Right kidney (tissue), 1 donor: ENCODE results near the gene TNFSF13B.
"Not testable (repeated sequence)": the region's sequence is repeated elsewhere in the genome, so short reads cannot be mapped to it uniquely, and the experiment has no call there.

Source experiments
- DNase-seq: peaks from one replicate; pipeline ENCODE4 v3.0.0-alpha.2; 2016

The TNFSF13B gene

DNA sequence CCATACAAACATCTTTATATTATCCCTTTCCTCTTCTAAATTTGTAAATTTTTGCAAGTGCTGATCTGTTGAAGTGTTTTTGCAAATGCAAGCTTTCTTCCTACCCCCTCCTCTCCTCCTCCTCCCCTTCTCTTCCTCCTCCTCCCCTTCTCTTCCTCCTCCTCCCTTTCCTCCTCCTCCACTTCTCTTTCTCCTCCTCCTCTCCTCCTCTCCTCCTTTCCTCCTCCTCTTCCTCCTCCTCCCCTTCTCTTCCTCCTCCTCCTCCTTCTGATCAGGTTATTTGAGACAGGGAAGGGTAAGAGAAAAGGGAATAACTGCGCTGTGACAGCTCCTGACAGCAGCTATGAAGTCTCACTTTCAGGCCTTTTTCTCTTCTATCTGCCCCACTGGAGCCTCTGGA, 8.9 kb downstream of the TNFSF13B start:
- no peak for DNase-seq

DNA sequence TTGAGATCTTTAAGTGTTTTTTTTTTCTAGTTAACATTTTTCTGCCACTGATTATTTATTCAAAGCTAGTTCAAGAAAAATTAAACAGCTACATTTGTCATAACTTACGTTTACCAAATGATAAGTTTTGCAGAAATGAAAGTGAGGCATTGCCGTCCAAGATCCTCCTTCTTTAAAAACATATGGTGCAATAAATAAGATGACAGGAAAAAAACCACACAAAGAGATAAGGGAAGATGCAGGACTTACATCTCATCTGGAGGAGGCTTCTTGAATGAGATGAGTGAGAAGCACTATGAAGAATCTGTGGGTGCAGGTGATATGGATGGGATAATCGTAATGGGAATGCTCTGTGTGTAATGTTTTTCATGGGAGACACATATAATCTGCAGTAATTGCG, 12.4 kb downstream of the TNFSF13B start:
- DNase-seq = no peak

DNA sequence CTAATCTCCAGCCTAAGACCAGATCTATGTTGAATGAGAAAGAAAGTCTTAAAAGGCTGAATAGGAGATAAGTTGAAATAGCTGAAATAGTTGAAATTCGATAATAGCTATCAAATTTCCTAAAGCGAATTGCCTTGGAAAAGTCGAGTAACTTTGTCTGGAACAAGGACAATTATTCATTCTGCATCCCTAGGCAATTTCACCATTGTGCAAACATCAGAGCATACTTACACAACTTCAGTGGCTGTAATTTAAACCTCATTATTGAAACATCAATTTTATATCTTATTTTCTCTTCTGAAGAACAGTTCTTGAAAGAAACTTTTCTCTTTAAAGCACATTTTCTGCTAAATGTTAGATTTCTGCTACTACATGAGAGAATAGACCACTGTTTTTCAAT, 13.6 kb downstream of the TNFSF13B start:
- no peak for DNase-seq

DNA sequence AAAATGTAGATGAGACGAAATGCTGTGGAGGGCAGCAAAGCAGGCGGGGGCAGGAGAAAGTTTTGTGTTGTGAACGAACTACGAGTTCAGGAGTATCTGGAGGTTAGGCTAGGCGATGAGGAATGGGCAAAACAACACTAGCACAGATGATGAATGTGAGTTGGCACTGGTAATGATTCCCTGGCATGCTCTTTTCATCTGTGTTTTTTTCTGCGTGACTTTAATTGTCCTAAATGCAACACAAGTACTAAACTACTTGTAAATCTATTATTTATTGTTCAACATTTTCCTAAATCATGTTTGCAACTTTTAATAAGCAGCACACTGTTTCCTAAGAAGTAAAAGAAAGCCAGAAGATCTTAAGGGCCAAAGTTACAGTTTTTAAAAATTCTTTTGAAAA, 19.2 kb downstream of the TNFSF13B start:
- no peak for DNase-seq

DNA sequence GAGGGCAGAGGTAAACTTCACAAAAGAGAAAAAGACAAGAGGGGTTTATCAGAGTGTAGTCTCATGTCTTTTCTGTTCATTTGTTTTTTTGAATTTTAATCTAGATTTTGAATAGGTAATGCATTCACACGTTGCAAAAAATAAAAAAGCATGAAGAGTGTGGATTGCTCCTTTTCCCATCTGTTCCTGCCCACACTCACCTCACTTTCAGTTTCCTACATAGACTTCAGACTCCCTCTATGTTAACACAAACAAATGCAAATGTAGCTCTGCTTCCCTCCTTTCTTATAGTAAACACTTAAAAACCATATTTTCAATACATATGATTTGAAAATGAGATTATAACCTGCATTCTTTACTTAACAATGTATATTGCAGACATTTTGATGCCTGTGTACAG, 20.3 kb downstream of the TNFSF13B start:
- no peak for DNase-seq

DNA sequence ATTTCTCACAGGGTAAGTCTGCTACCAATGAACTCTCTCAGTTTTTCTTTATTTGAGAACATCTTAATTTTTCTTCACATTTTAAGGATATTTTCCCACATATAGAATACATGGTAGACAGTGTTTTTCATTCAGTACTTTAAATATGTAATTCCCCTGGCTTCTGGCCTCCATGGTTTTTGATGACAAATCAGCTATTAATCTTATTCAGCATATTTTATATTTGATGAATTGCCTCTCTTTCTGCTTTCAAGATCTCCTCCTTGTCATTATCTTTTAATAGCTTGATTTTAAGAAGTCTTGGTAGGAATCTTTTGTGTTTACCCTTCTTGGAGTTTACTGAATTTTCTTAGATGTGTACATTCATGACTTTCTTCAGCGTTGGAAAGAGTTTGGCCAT, 27.6 kb downstream of the TNFSF13B start:
- DNase-seq = no peak

DNA sequence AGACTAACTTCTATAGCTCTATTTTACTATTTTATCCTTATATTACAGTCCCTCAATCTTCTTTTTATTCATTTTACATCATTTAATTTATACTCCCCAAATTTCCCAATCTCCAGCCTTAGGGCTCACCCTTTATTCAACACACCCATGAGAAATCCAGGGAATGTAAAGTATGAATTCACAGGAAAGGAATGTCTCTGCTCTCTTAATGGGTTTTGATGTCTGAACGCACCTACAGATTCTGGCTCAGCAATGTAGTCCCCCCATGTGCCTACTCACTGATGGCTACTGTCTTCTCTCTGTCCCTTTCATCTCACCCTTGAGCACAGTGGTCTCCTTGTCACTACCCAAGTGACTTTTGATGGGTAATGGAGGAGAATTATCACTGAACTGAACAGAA, 32.8 kb downstream of the TNFSF13B start:
- no peak for DNase-seq

DNA sequence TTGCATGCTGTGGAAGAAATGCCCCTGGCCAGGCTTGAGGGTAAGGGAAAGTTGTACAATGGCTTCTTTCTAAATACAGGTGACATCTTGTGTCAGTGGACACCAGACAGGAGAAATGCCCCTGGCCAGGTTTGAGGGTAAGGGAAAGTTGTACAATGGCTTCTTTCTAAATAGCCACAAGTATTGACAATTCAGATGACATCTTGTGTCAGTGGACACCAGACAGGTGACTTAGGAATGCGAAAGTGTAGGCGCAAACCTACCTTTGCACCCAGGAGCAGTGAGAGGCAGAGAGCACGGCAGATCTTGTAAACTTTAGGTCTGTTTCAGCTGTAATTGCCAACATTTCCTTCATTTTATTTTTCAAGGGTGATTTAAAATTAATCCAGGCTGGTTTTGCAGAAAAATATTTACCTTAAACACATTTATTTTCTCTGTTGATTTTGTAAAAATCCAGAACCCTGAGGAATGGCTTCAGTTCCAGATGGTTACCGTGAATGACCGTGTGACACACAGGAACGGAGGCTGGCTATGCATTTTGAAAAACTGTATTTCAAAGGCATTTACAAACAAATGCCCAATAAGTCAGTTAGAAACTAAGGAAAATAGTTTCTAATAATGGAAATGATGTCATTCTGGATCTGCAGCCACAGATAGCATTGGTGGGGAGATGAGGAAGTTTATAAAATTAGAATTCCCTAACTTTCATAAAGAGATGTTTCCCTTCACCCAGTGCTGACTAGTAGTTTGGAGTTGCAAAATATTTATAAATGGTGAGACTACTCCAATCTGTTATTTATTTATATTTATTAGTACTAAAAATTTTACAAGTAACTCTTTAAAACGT, 34.9 kb downstream of the TNFSF13B start:
- no peak for DNase-seq

DNA sequence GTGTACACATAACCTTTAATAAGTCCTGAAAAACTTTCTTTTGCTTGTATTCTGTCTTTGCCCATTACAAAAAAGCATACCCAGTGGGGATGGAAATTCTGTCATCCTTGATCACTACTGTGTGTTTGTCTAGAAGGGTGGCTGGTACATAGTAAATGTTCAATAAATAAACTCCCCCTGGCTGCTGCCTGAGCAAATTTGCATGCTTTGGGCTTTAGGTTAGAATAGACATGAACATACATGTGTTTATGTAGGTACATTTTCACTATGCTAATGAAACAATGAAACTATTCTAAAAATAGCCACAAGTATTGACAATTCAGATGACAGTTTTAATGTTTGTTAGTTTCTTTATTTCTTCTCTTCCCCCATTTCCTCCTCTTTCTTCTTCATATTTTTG, 36.1 kb downstream of the TNFSF13B start:
- DNase-seq = no peak

DNA sequence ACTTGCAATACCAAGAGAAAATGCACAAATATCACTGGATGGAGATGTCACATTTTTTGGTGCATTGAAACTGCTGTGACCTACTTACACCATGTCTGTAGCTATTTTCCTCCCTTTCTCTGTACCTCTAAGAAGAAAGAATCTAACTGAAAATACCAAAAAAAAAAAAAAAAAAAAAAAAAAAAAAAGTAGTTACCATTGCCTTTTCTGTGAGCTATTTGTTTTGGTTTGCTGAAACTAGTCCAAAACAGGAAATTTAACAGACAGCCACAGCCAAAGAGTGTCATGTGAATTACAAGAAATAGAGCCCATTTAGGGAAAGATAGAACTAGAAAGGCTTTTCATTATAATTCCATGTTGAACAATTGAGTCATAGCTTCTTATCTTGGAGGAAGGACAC, 37.3 kb downstream of the TNFSF13B start:
- no peak for DNase-seq

DNA sequence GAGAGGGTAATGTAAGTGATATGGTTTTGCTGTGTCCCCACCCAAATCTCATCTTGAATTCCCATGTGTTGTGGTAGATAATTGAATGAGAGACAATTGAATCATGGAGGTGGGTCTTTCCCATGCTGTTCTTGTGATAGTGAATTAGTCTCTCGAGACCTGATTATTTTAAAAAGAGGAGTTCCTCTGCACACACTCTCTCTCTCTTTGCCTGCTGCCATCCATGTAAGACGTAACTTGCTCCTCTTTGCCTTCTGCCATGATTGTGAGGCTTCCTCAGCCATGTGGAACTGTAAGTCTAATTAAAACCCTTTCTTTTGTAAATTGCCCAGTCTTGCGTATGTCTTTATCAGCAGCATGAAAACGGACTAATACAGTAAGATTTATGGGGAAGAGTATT, 42.1 kb downstream of the TNFSF13B start:
- not testable (repeated sequence) for DNase-seq

DNA sequence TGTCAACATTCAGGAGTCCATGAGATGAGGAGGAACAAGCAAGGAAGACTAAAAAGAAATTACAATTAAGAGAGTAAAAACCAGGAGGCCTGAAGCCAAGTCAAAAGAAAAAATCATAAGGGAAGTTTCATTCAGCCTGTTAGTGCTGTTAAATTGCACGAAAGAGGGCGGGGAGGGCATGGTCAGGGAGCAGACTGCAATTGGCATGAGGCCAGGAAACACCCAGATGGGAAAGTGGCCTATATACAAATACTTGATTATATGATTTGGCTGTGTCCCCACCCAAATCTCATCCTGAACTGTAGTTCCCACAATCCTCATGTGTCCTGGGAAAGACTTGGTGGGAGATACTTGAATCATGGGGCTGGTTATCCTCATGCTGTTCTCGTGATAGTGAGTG, 43.9 kb downstream of the TNFSF13B start:
- no peak for DNase-seq

DNA sequence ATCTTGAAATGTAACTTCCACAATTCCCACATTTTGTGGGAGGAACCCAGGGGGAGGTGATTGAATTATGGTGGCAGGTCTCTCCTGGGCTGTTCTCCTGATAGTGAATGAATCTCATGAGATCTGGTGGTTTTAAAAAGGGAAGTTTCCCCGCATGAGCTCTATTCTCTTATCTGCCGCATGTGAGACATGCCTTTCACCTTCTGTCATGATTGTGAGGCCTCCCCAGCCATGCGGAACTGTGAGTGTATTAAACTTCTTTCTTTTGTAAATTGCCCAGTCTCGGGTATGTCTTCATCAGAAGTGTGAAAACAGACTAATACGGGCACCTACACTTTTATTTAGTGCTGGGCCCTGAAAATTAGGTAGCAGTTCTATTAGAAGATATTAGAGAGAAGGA, 45.8 kb downstream of the TNFSF13B start:
- DNase-seq = no peak

DNA sequence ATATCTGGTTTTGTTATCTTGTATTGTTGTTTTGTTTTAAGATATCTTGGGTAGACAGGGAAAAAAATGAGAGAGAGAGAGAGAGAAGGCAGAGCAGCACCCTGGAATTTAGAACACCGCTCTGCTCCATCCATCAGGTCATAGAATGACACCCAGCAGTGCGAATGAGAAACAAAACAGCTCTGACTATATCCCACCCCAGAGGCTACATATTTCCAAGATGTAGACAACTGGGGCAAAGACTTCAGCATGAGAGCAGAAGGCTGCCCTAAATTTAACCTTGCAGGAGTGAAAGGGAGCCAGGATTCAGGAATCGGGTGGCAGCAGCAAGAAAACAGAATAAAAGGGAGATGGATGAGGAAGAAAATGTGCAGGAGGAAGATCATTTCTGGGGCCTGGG, 46.5 kb downstream of the TNFSF13B start:
- no peak for DNase-seq

DNA sequence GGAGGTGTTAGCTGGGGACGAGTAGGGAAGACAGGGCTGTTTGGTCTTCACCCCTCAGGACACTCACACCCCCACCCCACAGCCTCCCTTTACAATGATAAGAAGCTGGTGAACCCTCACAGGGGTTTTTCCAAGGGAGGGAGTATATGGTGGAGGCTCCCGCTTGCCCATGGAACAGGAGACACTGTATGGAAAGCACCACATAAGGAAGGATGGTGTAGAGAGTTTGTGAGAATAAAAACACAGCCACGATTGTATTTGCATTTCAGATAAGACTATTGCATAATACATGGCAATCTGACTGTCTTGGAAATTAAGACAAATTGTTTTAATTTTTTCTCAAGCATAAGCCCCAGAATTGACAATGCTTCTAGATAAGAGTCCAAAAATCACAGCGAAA, 46.9 kb downstream of the TNFSF13B start:
- no peak for DNase-seq

DNA sequence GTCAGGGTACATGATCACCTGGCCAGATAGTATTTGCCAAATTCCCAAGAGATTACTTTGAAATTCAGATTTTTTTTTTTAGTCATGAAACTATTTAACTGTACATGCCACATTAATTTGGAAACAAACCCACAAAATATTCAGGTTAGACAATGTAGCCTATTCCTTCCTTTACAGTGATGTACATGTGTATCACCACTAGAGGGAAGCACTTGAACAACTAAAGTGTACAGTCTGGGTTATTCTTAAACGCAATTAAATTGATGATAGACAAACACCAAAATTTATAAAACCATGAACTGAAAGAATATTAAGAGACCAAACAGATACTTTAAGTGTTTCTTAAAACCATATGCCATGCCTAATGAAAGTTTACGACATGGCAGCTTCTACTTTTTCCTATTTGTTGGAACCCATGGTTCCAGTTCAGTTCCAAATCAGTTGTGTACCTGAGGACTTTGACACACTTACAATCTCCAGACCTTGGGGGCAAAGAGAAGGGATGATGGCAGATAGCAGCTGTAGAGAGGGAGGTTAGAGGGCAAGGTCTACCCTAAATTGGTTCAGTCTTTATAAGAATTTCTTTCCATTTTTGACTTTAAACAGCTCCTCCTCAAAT, 52.8 kb downstream of the TNFSF13B start:
- DNase-seq = peak; percentile 10

DNA sequence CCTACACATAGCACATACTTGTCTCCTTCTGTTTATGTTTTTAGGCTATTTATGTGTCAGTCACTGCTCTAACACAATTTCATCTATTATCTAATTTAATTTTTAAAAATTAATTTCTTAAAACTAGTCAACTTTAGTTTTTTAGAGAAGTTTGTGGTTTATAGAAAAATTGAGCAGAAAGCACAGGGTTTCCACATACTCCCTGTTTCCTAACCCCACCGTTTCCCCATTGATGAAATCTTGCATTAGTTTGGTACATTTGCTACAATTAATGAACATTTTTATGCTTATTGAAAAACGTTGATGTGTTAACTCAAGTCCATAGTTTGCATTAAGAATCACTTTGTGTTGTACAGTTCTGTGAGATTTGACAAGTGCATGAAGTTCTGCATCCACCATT, 53.5 kb downstream of the TNFSF13B start:
- DNase-seq = no peak

DNA sequence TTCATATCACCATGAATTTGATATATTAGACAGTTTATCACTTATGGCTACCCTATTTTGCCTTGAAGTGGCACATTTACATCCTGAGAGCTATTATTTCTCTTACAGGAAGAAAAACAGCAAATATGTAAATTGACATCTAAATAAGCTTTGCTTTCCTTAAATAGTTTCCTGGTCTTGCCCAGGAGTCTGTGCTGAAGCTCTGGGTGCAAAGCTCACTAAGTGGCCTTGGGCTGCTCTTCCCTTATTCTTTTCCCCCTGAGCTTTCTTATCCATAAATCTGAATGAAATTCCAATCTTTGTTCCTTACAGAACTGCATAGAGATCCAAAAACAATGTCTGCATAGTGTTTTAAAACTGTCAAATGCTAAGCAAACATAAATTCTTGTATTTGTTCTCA, 56.3 kb downstream of the TNFSF13B start:
- no peak for DNase-seq

DNA sequence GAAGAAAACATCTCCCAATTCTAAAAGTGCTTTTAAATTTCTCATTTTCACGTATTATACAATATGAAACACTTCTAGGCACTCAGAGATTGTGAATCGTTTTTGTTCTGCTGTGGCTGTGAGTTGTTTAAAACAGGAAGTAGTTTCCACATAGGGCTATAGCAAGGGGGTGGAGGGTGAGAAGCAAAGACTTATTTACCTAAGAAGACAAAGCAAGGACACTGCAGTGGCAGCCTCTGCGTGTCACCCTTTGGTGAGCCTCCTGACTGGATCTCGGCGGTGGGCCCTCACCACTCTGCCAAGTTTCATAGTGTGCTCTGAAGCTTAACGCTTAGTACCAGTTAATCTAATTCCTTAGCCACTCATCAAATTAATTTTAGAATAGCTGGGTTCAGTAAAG, 56.8 kb downstream of the TNFSF13B start:
- no peak for DNase-seq

DNA sequence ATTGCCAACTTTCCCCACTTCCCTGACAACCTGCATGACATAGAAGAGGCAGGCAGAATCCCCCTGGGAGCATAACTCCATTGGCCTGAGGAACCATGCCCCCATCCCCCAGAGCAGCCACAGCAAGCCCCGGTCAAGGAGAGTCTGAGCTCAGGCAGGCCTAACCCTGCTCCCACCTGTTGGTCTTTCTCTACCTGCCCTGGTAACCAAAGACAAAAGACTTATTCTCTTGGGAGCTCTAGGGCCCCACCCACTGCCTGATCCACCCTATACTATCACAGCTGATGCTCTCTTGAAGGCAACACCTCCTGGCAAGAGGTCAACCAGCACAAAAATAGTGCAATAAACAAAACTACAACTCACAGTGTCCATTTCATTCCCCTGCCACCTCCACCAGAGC, 59.3 kb downstream of the TNFSF13B start:
- no peak for DNase-seq

DNA sequence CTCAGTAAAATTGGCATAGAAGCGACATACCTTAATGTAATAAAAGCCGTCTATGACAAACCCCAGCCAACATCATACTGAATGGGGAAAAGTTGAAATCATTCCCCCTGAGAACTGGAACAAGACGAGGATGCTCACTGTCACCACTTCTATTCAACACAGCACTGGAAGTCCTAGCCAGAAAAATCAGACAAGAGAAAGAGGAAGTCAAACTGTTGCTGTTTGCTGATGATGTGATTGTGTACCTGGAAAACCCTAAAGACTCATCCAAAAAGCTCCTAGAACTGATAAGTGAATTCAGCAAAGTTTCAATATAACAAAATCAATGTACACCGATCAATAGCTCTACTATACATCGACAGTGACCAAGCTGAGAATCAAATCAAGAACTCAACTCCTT, 63.3 kb downstream of the TNFSF13B start:
- no peak for DNase-seq

DNA sequence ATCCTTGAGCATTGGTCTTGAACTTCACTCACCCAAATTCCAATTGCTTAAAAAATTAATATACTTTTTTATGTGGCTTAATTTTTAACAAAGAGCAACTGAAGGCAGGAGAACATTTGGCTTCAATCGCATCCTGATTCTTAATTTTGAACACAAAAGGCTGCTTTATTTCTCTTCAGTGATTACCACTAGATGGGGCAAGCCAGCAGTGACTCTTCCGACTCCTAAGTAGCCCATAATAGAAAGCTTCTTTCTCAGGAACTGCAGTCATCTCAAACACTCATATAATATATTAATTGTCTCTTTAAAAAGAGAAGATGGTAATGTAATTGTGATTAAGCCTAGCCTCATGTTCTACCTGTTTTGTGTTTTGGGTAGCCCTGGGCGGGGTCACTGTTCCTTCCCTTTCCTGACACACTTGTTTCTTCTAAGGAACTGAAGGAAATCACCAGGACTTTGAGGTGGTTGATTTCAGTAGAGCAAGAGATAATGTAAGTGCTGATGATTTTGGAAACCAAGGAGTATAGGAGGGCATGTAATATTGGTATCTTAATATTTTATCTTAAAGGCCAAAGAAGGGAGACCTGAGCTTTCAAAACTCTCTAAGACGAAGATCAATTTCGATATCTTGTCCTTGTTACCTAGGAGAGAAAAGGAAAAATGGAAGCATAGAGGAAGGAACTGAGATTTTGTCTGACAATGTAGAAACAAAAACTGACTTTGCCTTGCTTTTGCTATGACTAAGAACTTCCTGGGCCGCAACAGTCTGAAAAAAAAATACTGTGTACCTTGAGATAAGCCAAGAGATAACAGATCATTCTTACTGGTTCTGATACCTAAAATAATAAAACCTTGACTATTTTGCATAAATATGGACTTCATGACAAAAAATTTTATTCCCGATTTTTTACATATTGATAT, 73.1 kb downstream of the TNFSF13B start:
- peak; percentile 5 for DNase-seq

DNA sequence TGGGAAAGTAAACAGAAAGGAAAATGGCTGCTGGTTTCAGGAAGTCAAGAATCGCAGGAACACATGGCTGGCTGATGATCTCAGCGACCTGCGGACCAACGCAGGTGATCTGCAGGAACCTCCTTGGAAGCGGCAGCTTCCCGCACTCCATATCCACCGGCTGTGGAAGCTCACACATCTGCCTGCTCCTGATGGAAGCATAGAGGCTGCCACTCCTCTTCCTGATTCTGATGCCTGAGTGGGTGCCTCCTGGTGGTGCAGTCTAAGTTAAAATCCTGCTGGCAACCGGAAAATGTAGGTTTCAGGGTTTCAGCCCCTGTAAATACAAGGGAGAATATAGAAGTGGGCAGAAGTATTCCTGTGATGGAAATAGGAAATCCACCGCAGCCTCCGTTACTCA, 75.5 kb downstream of the TNFSF13B start:
- no peak for DNase-seq
